GDM1 (cell line): ENCODE results near the gene APBB2.

Experiments used
- DNase-seq: peaks from one replicate; lab custom pipeline; 2025; lab: John Stamatoyannopoulos, UW

The APBB2 gene

DNA sequence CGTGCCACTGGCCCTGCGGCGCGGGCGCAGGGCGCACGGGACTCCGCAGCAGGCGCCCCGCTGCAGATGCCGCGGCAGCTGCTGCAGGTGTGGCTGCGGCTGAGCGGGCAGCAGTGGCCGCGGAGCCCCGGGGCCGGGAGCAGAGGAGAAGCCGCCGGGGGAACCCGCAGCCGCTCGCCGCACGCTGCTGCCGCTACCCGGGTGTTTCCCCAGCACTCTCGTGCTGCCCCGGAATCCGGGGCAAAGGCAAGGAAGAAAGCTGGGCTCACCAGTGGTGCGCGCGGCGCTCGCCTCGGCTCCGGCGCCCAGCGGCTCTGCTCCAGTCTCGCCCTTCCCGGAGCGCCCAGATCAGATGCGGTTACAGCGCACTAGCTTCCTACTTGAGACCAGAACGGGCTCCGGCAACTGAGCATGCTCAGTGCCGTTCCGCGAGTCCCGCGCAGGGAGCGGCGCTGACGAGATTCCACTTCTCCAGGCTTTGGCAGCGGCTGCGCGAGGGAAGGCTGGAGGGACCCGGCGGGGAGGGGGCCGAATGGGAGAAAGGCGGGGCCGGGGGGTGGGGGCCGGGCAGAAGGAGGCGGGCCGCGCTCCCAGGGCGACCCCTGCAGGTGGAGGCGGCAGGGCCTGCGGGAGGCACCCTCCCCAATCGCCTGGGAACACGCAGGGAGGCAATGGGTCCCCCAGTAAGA lies at the start of gene APBB2:
Gene APBB2, minus strand, starts transcription at position 407 of the 689 bp plus-strand sequence. CDS start 181,288 bp downstream, outside the sequence.
- DNase-seq, result peak; percentile 37

DNA sequence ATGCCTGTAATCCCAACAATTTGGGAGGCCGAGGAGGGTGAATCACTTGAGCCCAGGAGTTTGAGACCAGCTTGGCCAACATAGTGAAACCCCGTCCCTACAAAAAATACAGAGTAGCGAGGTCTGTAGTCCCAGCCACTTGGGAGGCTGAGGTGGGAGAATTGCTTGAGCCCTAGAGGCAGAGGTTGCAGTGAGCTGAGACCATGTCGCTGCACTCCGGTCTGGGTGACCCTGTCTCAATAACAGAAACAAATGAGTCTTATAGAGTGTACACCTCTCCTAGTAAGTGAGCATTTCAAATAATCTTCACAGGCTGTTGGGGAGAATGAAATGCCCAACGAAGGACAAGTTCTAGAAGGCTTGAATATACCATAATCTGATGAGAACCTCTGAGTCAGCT lies 47.9 kb upstream of the APBB2 start:
- DNase-seq, result no peak

DNA sequence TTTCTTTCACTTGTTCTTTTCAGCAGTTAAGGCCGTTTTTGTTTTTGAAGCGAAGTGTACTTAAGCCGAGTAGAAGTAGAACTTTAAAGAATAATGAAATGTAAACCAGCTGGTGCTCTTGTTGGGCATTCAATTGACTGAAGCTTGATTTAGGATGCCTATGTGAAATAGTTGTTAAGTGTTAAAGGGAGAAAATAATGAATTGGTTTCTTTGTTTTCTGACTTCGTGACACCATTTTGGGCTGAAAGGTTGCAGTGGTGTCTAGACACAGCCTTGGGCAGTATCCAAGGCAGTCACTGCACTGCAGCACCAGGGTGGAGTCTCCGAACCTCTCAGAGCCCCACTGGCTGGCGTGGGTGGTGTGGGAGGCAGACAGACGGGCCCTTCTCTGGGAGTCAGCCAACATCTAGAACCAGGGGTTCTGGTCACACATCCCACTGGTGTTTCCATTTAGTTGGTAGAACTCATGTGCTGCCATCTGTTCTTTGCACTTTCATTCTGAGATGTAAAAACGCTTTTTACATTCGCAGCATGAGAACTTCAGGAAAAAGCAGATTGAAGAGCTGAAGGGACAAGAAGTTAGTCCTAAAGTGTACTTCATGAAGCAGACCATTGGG lies 45.9 kb upstream of the APBB2 start:
- DNase-seq, result no peak

DNA sequence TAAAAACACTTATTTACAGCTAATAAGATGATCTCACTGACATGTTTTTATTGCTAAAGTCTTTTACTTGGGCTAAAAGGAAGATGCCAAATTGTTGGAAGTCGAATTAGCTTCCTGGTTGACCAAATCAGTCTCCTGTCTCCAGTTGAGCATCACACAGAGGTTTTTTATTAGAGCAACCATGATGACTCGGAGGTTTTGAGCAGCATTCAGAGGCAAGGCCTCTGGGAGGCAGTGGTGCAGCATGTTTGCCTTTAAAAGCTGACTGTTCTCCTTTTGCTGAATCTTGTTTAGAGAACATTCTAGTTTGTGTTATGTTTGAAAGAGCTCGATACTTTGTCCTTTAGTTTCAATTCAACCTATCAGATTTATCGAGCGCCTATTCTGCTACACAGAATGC lies 44.4 kb upstream of the APBB2 start:
- no peak for DNase-seq

DNA sequence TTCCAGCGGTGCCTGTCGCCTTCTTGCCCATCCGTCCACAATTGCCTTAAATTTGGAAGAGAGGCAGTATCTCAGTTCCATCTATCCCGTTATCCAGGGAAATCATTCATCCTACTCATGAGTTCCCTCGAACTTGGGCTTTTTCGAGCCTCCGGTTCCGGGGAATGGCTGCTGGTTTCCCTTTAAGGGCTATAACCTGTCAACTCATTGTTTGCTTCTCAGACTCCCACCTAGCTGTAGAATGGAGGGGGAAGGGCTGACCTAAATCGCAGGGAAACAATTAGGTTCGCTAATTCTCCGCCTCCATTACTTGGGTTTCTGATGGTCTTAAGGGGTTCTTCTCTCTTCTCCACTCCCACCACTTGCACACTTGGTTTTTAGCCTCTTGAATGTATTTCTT lies 43.6 kb upstream of the APBB2 start:
- no peak for DNase-seq

DNA sequence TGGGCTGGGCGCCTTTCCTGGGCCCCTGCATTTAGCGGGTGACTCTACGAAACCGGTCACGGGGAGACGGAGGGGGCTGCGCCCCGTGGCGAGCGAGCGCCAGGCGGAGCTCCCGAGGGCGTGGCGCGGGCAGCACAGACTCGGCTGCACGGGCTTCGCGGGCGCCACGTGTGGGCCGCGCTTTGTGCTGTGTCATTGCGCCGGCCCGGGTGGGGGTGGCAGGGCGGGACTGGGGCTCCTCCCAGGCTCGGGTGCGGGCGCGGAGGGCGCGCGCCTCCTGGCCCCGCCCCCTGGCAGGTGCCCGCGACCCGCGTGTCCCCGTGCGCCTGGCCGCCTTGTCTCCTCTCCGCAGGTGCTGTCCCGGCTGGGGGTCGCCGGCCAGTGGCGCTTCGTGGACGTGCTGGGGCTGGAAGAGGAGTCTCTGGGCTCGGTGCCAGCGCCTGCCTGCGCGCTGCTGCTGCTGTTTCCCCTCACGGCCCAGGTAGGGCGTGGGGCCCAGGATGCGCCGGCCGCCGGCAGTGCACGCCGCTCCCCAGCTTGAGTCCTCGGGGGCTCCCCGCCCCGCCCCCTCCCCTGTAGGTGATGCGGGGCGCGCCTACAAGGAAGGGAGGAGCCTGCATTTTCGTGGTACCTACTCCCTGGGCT lies 43.0 kb upstream of the APBB2 start:
- DNase-seq, result no peak

DNA sequence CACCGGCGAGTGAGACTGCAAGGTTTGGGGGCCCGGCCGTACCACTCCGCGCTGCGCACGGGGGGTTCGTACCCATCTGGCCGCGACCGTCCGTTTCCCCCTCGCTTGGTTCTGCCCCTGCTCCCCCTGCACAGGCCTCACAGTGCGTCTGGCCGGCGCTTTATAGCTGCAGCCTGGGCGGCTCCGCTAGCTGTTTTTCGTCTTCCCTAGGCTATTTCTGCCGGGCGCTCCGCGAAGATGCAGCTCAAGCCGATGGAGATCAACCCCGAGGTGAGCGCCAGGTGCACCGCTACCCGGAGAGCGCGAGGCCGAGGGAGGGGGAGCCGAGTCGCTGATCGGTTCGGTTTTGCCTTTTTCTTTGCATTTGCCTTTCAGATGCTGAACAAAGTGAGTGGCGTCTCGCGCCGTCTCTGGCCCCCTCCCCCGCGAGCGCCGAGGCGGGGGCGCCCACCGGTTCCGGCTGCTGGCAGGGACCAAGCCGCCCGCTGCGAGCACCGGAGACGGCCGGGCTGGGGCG lies 42.5 kb upstream of the APBB2 start, which contains the start of gene UCHL1:
Gene UCHL1, plus strand, starts transcription at position 189 of the 517 bp plus-strand sequence. Its CDS starts 49 bp downstream, at position 238.
- DNase-seq, result no peak

DNA sequence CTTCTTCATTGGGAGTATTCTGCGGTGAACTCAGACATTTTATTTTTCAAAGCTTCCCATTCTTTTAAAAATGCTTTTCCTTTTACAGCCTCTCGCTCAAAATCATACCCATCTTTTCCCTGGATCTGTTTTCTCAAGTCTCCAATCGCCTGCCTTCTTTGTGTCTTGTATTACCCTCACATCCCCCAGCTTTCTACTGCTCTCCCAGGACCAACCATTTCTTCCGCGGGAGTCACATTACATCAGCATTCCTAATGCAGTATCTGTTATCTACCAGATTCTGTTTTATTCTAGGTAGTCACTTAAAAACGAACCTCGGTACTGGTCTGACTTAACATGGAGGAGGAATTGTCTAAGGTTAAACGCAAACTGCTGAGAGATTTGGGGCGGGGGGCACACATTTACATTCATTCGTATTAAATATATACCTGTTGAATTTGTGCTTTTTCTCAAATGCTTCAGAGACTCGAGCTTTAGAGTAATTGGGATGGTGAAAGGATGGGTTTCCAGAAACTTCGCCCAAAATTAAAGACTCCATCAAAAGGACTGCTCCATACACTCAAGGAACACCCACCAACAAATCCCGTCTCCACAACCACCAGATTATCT lies 41.9 kb upstream of the APBB2 start:
- no peak for DNase-seq

DNA sequence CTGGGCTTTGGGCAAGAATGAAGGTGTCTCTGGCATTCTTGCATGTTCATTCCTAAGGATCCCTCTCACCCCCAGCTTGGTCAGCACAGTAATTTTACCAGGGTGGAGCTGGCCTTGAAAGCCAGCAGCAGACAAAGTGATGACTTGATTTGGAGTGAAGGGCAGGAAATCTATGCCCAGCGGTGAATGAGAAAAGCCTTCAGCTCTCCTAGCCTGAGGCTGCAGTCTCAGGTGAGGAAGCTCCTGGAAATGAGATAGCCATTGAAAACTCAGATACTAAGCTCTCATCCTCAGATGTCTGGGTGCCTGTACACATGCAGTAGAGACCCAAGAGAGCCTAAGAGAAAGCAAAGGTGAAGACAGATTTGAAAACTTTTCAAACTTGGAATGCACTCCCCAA lies 31.6 kb upstream of the APBB2 start:
- DNase-seq, result no peak

DNA sequence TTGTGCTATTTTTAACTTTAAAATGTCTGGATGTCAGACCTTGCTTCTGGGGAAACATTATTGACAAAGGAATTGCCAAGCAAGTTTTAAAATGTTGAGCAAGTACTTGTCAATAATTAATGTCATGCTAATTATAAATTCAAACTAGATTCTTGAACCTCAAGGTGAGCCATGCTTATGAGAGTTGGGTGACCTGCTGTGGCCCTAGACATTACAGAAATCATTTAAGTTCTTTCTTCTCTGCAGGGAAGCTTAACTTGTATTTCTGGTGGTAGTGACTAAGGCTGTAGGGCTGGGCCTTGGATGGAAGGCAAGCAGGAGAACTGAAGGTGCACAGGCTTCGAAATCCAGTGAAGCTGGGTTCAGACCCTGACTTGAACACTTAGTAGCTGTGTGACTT lies 27.6 kb upstream of the APBB2 start:
- no peak for DNase-seq

DNA sequence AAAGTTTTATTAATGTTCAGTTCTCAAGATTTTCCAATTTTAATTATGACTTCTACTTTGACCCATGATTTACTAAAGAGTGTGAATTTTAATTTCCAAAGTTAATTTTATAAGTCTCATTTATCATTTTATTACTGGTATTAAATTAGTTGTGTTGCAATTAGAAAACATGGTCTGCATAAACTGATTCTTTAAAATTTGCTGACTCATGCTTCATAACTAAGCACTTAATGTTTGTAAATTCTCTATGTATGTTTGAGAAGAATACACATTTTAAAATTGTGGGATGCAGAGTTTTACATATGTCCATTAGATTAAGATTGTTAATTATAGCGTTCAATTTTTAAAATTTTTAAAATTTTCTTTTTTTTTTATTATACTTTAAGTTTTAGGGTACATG lies 22.2 kb upstream of the APBB2 start:
- no peak for DNase-seq

DNA sequence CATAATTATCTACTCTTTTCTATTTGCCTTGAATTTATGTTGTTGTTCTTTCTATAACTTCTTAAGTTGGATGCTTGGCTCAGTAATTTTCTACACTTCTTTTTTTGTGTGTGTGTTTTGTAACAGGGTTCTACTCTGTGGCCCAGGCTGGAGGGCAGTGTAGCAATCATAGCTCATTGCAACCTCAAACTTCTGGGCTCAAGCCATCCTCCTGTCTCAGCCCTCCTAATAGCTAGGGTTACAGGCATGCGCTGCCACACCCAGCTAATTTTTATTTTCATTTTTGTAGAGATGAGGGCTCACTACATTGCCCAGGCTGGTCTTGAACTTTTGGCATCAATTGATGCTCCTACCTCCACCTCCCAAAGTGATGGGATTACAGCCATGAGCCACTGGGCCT lies 21.7 kb upstream of the APBB2 start:
- DNase-seq, result no peak

DNA sequence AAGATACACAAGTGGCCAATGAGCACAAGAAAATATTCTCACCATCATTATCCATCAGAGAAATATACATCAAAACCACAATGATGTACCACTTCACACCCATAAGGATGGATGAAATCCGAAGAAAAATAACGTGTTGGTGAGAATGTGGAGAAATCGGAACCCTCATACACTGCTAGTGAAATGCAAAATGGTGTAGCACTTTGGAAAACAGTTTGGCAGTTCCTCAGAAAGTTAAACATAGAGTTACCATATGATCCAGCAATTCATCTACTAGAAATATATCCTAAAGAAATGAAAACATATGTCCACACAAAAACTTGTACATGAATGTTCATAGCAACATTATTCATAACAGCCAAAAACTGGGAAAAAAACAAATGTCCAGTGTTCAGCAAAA lies 18.5 kb upstream of the APBB2 start:
- no peak for DNase-seq

DNA sequence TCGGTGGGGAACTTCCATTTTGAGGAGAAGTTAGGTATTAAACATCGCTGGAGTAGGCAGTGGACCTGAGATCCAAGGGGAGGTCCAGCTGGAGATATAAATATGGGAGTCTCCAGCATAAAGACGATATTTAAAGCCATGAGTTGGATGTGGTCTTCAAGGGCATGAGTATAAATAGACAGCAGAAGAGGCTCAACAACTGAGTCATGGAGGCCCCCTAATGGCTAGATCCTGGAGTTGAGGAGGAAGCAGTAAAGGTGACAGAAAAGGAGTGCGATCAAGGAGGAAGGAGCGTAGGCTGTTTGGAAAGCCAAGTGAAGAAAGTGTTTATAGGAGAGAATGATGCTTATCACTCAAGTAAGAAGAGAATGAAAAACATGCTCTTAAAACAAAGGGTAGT lies 18.1 kb upstream of the APBB2 start:
- no peak for DNase-seq

DNA sequence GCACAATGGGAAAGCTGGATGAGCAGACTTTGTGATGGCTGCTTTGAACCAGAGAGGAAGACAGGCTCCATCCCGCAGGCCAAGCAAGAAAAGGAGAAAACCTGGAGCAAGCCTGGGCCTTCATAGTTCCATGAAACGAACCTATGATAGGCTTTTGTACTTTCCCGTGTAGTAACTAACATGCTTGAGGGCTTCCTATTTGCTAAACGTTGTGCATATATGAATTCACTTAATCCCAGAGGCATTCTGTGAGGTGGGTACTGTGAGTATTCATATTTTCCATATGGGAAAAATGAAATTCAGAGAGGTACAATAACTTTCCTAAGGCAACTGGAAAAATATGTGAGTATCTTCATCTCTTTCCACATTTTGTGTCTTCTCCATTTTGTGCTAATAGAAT lies 13.6 kb upstream of the APBB2 start:
- no peak for DNase-seq

DNA sequence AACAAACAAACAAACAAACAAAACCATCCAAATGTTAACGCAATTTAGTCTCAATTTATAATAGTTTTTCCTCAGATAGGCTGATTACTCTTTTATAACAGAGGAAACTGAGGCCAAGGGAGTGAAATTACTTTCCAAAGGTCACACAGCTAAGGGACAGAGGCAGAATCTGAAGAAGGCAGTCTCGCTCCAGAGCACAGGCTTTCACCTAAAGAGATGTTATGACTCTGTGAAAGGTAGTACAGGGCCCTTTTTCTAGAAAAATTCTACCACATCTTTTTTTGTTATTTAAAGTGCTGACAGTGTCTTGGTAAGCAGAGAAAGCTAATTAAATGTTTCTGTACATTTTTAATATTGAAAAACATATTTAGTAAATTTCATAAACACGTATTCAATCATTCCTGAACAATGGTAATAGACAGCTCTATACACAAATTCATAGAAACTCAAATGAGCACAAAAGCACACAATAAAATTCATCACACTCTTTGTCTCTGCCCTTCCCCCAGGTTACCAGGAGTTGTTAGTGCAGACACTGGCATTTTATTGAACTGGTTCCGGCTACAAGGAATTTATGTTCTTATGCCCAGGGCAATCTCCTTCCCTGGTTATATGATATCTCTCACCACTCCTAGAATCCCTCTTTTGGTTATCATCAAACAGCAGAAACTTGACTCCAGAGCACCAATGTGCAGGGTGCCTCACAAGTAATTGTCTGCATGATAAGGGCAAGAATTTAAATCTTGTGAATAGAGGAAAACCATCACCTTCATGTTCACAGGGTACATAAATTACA lies 7.7 kb upstream of the APBB2 start:
- no peak for DNase-seq

DNA sequence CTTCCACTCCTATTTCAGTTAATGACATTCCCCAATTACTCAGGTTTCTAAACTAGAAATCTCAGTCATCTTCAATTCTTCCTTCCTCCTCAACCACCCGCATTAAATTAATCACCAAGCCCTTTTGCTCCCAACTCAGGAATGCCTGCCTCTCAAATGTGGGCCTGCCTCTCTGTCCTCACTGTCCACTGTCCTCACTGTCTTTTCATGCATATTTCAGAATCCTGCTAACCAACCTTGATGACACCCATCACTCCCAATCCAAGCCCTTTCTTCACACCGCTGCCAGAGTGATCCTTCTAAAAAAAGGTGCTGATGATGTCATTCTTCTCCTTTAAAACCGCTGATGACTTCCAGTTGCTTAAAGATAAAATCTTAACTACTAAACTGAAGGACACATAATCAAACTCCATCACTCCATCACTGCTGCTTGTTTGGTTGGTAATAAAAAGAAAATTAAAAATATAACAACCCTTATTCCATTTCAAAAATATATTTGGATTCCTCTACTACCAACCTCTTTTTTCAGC lies 5.1 kb upstream of the APBB2 start:
- DNase-seq, result no peak

DNA sequence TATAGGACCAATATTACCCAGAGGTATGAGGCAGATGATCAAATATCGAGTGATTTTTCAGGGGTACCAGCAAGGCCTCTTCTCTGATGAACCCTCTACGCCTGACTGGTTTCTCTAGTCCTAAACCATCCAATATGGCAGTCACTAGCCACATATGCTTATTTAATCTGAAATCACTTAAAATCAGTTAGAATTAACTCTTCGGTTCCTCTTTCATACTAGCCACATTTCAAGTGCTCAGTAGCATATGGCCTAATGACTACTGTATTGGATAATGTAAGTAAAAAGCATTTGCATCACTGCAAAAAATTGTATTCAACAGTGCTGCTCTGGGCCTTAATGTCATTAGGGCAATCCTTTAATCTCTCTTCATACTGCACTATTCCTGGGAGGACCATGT lies 4.4 kb upstream of the APBB2 start:
- DNase-seq, result no peak

DNA sequence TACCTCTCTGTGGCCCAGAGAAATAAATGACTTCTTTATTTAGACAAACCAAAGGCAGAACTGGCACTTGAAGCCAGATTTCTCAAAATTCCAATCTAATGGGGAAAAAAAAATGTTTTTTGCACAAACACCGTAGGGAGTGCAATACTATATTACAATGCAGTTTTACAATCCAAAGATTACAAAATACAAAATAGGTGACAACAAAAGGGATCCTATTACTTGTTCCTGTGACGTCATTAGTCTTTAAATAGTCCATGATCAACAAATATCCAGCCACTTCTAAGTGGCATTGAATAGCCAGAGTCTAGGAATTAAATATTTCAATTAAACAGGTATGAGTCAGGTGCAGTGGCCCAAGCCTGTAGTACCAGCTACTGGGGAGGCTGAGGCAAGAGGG lies 3.0 kb upstream of the APBB2 start:
- no peak for DNase-seq

DNA sequence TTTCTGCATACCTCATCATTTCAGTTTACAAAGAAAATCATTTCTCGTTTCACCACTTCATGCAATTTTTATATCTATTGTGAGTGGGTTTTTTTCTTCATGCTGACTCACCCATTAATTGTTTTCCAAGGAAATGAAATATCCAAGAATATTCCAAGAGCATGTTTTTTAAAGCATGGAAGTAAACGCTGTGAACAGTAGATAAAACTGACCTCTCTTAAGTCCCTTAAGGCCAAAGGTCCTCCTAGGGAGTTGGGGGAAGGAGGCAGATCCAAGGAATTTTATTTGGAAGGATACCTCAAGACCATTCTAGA lies 2.6 kb upstream of the APBB2 start:
- DNase-seq, result no peak

DNA sequence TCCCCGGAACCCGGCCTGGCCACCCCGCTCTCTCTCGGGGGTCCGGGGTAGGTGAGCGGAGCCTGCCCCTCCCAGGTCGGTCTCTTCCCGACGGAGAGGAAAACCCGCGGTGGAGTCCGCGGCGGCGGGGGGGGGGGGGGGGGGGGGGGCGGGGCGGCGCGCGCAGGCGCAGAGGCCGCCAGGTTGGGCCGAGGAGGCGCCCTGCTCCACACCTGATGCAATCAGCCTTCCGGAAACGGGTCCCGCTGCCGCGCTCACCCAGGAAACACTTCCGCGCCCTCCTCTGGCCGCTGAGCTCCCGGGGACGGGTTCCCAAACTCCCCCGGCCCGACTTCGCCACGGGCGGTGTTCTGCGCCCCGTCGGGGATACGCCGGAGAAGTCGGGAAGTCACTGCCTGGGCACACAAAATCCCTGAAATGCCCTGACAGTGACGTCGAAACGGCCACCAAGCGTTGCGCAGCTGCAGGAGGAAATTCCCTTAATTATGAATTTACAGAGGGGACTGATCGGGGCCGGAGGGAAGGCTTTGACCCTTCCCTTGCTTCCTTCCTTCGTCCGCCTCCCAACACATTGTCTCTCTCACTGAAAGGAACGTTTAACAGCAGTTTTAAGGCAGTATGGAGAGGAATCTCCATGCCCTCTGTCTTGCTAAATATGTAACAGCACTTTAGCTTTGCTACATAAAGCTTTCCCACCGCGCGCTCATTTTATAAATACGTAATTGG lies 2.1 kb upstream of the APBB2 start:
- DNase-seq, result no peak
